ENCODE results near the gene SP6. TPM values are rescaled to one million over a fixed set of nuclear protein-coding genes. Genes with fewer than 3 reads are reported as not detected.

Gene SP6
- total RNA-seq, 2 experiments from 2014 or later, result 0.05 TPM; not detected in 1

DNA sequence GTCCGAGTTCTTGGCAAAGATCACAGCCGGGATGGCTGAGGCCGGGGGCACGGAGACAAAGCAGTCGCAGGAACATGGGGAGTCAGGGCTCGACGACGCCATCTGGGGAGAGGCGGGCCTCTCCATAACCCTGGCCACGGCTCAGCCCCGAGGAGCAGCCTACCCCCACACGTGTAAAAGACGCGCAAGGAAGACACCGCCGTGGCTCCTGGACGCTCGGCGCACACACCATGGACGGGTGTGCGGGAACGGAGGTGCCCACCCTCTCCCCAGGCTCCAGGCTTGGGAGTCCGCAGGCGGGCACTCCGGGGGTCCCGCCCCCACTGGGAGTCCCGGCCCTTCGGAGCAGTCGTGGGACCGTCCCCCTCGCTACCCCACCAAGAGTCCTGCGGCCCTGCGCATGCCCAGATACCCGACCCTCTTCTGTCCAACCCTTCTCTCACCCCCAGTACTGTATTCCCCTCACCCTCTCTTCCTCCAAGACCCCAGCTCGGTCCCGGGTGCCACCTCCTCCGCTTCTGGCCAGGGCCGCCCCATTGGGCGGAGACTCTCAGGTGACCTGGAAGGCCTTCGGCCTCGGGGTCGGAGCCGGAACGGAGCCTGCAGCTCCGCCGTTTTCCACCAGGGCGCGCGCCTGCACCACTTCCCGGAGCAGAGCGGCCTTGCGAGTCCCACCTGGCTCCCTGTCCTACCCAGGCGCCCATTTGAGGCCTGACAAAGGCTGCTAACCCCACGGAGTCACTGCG lies 10.0 kb downstream of the SP6 start, which contains the start of gene SCRN2:
Gene SCRN2 (minus strand): TSS at position 532 of the 746 bp plus-strand sequence. CDS start 430 bp downstream, at position 102.
- Mint-ChIP-seq H3K27me3 (ENCODE audit: low read depth) (peaks cover 16% of the 10 kb centered on the region), H3K4me1 (ENCODE audit: low read depth) (peaks cover 30% of the 10 kb centered on the region), H3K36me3 (ENCODE audit: low read depth) (no peaks in the 10 kb centered on the region), H3K27ac (peak within 1 kb of the TSS; percentile 95), H3K9me3 (ENCODE audit: insufficient read depth) (no peaks in the 10 kb centered on the region), H3K4me3 (peak within 1 kb of the TSS; percentile 99)
- DNase-seq (peak; percentile 91), ATAC-seq (peak; percentile 92)
- CTCF ChIA-PET, result interaction anchor here (0.7 to 18.7 kb wide), 24 partner anchors 10 to 211 kb away, joined by 3 to 538 read pairs (median 6); partner anchors contain the start of genes CDK5RAP3, LRRC46, MRPL10 and OSBPL7
- POLR2A ChIA-PET, result interaction anchor here (0.6 to 3.2 kb wide), 6 partner anchors 10 to 101 kb away, joined by 3 to 19 read pairs (median 6); partner anchors contain the start of genes LRRC46, MRPL10, PNPO and SP2

DNA sequence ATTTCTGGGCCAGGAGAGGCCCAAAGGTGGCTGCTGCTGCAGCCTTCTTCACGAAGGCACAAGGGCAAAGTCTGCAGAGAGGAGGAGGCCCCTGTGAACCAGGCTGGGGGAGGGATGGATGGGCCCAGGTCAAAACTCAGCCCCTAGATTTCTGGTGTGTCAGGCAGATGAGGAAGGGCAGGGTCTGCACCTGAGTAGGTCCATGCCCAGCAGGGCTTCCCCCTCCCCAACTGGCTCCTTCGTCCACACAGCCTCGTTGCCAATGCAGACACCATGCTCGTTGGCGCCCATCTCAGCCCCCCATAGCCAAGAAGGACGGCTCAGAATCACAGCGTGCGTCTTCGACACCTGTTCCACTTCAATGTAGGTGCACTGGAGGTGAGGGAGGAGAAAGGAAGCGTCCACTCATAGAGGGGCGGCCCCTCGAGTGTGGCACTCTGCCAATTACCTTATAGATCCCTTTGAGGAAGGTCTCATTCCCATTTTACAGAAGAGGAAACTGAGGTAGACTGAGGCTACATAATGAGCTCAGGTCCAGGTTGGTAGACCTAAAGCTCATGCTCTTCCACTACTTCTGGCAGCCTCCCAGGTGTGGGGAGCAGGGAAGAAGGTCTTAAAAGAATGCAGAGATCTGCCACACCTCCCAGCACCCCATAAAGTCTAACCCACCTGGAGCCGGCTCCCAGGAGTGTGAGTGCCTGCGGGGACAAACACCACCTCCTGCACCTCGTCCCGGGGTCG lies 10.8 kb downstream of the SP6 start:
- peak overlapping the region; percentile 95 for H3K27ac Mint-ChIP-seq
- ChIA-PET CTCF (interaction anchor here (0.7 to 18.7 kb wide), 20 partner anchors 9 to 212 kb away, joined by 3 to 538 read pairs (median 7); partner anchors contain the start of genes CDK5RAP3, LRRC46, MRPL10 and OSBPL7), POLR2A (interaction anchor here (1.0 to 3.2 kb wide), 5 partner anchors 9 to 130 kb away, joined by 3 to 19 read pairs (median 8); partner anchors contain the start of genes LRRC46, MRPL10, PNPO and SP2)
- ATAC-seq (no peak), DNase-seq (no peak)
- H3K4me3 Mint-ChIP-seq, result peak overlapping the region; percentile 99
- peaks cover 9% of the 10 kb centered on the region for H3K27me3 Mint-ChIP-seq (ENCODE audit: low read depth)
- peaks cover 36% of the 10 kb centered on the region for H3K4me1 Mint-ChIP-seq (ENCODE audit: low read depth)
- no peaks in the 10 kb centered on the region for H3K36me3 Mint-ChIP-seq (ENCODE audit: low read depth)
- no peaks in the 10 kb centered on the region for H3K9me3 Mint-ChIP-seq (ENCODE audit: insufficient read depth)

DNA sequence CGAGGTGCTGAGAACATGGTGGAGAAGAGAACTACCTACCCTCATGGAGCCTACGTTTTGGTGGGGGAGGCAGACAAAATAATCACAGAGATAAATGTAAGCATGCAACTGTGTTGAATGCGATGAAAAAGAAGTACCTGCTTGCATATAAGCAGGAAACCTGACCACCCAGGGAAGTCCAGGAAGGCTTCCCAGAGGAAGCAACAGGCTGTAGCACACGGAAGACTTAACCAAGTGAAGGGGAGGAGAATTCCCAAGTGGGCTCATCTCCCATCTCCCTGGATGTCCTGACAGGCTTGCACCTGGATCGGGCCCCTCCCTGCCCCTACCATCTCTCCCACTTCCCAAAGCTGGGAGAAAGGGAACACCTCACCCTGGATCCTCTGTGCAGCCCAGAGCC lies 11.9 kb downstream of the SP6 start:
- Mint-ChIP-seq H3K4me1 (ENCODE audit: low read depth) (peaks cover 44% of the 10 kb centered on the region), H3K27me3 (ENCODE audit: low read depth) (peaks cover under 1% of the 10 kb centered on the region), H3K27ac (no peak overlapping the region), H3K36me3 (ENCODE audit: low read depth) (no peaks in the 10 kb centered on the region), H3K4me3 (no peak overlapping the region), H3K9me3 (ENCODE audit: insufficient read depth) (no peaks in the 10 kb centered on the region)
- ChIA-PET POLR2A (interaction anchor here (1.3 to 3.2 kb wide), 3 partner anchors 8 to 131 kb away, joined by 3 to 19 read pairs (median 18); partner anchors contain the start of genes LRRC46, MRPL10 and SP2), CTCF (interaction anchor here (1.2 to 18.7 kb wide), 2 partner anchors 48 to 131 kb away, joined by 7 to 538 read pairs; partner anchors contain the start of genes CDK5RAP3 and SP2)
- ATAC-seq (no peak), DNase-seq (no peak)

- H3K4me1 Mint-ChIP-seq (ENCODE audit: low read depth), result peaks cover 44% of the 10 kb centered on the region
- H3K4me3 Mint-ChIP-seq, result no peak overlapping the region
- no peaks in the 10 kb centered on the region for H3K36me3 Mint-ChIP-seq (ENCODE audit: low read depth)
- H3K9me3 Mint-ChIP-seq (ENCODE audit: insufficient read depth), result no peaks in the 10 kb centered on the region
- no peak overlapping the region for H3K27ac Mint-ChIP-seq
- no peaks in the 10 kb centered on the region for H3K27me3 Mint-ChIP-seq (ENCODE audit: low read depth)
- ChIA-PET POLR2A (interaction anchor here (3.2 kb wide), 1 partner anchor 57 kb away, joined by 18 read pairs; the partner anchor contains the start of gene SP2), CTCF (interaction anchor here (18.7 kb wide), 1 partner anchor 48 kb away, joined by 538 read pairs; the partner anchor contains the start of gene SP2)
- ATAC-seq (no peak), DNase-seq (no peak)
Measured at GRCh38 chr17:47838636-47839035, 12.3 kb downstream of the SP6 start.

DNA sequence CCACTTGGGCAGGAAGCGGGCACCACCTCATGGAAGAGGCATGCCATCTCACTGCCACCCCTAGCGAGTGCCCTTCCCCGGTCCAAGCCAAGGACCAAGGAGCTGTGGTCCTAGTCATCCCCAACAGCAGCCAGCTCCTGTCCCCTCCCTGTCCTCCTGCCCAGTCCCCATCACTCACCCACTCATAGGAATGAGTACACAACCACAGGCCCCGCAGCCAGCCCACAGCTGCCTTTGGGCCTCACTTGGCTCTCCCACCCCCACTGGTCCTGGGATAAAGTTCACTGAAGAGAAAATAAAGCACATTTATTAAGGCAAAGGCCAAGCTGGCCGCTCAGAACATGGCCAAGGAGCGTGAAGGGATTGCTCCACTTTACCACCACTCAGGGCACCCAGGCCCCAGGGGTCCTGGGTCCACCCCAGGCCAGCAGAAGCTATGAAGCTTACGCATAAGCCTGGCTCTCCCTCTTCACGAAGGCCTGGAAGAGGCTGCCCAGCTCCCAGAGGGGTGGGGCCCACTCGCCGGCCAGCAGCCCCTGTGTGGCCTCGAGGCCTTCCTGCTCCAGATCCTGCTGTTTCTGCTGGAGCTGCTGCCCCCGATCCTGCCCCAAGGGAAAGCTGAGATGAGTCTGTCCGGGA lies 13.4 kb downstream of the SP6 start:
- no peaks in the 10 kb centered on the region for H3K9me3 Mint-ChIP-seq (ENCODE audit: insufficient read depth)
- no peaks in the 10 kb centered on the region for H3K36me3 Mint-ChIP-seq (ENCODE audit: low read depth)
- no peaks in the 10 kb centered on the region for H3K27me3 Mint-ChIP-seq (ENCODE audit: low read depth)
- H3K27ac Mint-ChIP-seq, result no peak overlapping the region
- ChIA-PET POLR2A (interaction anchor here (3.7 kb wide), 1 partner anchor 58 kb away, joined by 17 read pairs; the partner anchor contains the start of gene SP2), CTCF (interaction anchor here (1.2 to 3.9 kb wide), 2 partner anchors 49 to 52 kb away, joined by 6 to 27 read pairs; no protein-coding TSS in a partner anchor)
- H3K4me1 Mint-ChIP-seq (ENCODE audit: low read depth), result peaks cover 39% of the 10 kb centered on the region
- no peak overlapping the region for H3K4me3 Mint-ChIP-seq
- no peak for DNase-seq
- ATAC-seq, result no peak

- no peaks in the 10 kb centered on the region for H3K27me3 Mint-ChIP-seq (ENCODE audit: low read depth)
- DNase-seq, result no peak
- ChIA-PET POLR2A (interaction anchor here (3.7 kb wide), 1 partner anchor 59 kb away, joined by 17 read pairs; the partner anchor contains the start of gene SP2), CTCF (interaction anchor here (1.2 to 3.9 kb wide), 2 partner anchors 50 to 53 kb away, joined by 6 to 27 read pairs; no protein-coding TSS in a partner anchor)
- H3K4me3 Mint-ChIP-seq, result no peak overlapping the region
- ATAC-seq, result no peak
- no peak overlapping the region for H3K27ac Mint-ChIP-seq
- H3K9me3 Mint-ChIP-seq (ENCODE audit: insufficient read depth), result no peaks in the 10 kb centered on the region
- H3K36me3 Mint-ChIP-seq (ENCODE audit: low read depth), result no peaks in the 10 kb centered on the region
- peaks cover 35% of the 10 kb centered on the region for H3K4me1 Mint-ChIP-seq (ENCODE audit: low read depth)
Measured at GRCh38 chr17:47836601-47837000, 14.4 kb downstream of the SP6 start.

- Mint-ChIP-seq H3K27ac (peak overlapping the region; percentile 9), H3K36me3 (ENCODE audit: low read depth) (no peaks in the 10 kb centered on the region), H3K27me3 (ENCODE audit: low read depth) (no peaks in the 10 kb centered on the region), H3K4me1 (ENCODE audit: low read depth) (peaks cover 36% of the 10 kb centered on the region), H3K4me3 (no peak overlapping the region), H3K9me3 (ENCODE audit: insufficient read depth) (no peaks in the 10 kb centered on the region)
- DNase-seq, result no peak
- no peak for ATAC-seq
- ChIA-PET CTCF (interaction anchor here (1.0 to 3.9 kb wide), 2 partner anchors 8 to 55 kb away, joined by 4 to 27 read pairs; no protein-coding TSS in a partner anchor), POLR2A (interaction anchor here (3.7 kb wide), 1 partner anchor 61 kb away, joined by 17 read pairs; the partner anchor contains the start of gene SP2)
Measured at GRCh38 chr17:47834756-47835155, 16.2 kb downstream of the SP6 start.

DNA sequence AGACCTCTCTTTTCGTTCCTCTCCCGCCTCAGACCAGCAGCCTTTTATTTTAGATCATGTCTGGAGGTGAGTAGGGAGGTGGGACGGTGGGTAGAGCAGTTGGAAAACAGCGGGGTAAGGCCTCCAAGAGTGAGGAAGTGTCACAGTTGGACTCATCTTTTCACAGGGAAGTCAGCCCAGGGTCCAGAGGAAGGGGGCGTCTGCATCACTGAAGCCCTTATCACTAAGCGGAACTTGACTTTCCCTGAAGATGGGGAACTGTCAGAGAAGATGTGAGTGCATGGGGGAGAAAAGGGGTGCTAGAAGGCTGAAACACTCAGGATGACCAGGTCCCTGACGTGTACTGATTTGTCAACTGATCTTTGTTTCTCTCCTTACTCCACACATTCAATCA lies 19.0 kb downstream of the SP6 start:
- no peak for ATAC-seq
- POLR2A ChIA-PET, result interaction anchor here (0.6 to 2.5 kb wide), 14 partner anchors 8 to 132 kb away, joined by 3 to 25 read pairs (median 6); partner anchors contain the start of genes OSBPL7, PNPO, SCRN2 and SP2
- H3K4me1 Mint-ChIP-seq (ENCODE audit: low read depth), result peaks cover 50% of the 10 kb centered on the region

DNA sequence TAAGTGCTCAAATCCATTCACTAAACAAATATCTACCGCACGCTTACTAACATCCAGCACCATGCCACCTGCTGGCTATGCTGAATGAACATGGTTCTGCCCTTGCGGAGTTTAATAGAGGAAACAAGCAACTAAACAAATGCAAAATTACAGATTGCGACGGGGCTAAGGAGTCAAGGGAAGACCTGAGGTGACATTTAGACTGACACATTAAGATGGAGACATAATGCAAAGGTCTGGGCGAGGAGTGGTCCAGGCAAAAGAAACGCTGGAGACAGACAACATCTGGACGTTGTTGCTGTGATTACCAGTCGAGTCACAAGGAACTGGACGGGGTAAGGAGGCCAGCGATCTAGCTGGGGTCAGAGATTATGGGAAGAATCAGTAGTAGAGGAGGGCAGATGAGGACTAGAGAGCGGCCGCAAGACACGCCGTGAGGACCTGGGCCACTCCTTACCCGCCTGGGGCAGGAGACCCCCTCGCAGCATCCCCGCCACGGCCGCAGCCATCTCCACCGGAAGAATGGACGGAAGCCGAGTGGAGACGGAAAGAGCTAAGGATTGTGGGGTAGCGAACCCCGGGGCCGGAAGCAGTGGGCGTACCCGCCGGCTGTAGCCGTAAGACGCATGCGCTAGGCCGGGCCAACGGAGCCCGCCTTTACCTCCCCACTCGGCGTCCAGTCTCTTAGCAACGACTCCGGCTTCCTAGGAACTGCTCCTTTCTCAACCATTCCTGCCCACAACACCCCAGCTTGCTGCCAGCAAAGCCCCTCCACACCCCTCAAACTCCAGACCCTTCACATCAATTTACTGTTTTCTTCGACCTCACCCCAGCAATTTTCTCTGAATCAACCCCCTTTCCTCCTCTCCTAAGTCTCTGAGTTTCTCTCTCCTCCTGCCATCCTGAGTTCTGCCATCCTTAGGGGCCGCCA lies 19.7 kb downstream of the SP6 start, which contains the start of the genes LRRC46 and MRPL10:
Gene LRRC46 (plus strand): TSS at position 668 of the 931 bp plus-strand sequence. CDS start 320 bp downstream, outside the sequence.
Gene MRPL10 (minus strand): TSS at position 539 of the 931 bp plus-strand sequence. CDS start 30 bp downstream, at position 509.
- peaks cover 50% of the 10 kb centered on the region for H3K4me1 Mint-ChIP-seq (ENCODE audit: low read depth)

More for the DNA sequence above, 19.0 kb downstream of the SP6 start:
- Mint-ChIP-seq H3K36me3 (ENCODE audit: low read depth) (peaks cover 15% of the 10 kb centered on the region), H3K27ac (peak overlapping the region; percentile 92), H3K4me3 (peak overlapping the region; percentile 84), H3K9me3 (ENCODE audit: insufficient read depth) (no peaks in the 10 kb centered on the region), H3K27me3 (ENCODE audit: low read depth) (no peaks in the 10 kb centered on the region)
- CTCF ChIA-PET, result interaction anchor here (1.0 to 2.4 kb wide), 10 partner anchors 9 to 139 kb away, joined by 3 to 15 read pairs (median 6); partner anchors contain the start of genes CDK5RAP3, OSBPL7, PNPO and SCRN2
- DNase-seq, result no peak

More for the DNA sequence above, 19.7 kb downstream of the SP6 start, which contains the start of the genes LRRC46 and MRPL10:
- ChIA-PET POLR2A (interaction anchor here (0.6 to 2.5 kb wide), 15 partner anchors 8 to 175 kb away, joined by 3 to 25 read pairs (median 5); partner anchors contain the start of genes OSBPL7, PNPO, SCRN2 and SP2), CTCF (interaction anchor here (0.8 to 2.4 kb wide), 13 partner anchors 10 to 140 kb away, joined by 3 to 15 read pairs (median 5); partner anchors contain the start of genes CDK5RAP3, OSBPL7, PNPO and SCRN2)
- ATAC-seq (peak; percentile 90), DNase-seq (peak; percentile 95)
- H3K9me3 Mint-ChIP-seq (ENCODE audit: insufficient read depth), result no peaks in the 10 kb centered on the region
- no peaks in the 10 kb centered on the region for H3K27me3 Mint-ChIP-seq (ENCODE audit: low read depth)
- H3K4me3 Mint-ChIP-seq, result peak within 1 kb of the TSS; percentile 84
- H3K36me3 Mint-ChIP-seq (ENCODE audit: low read depth), result peaks cover 22% of the 10 kb centered on the region
- H3K27ac Mint-ChIP-seq, result peak within 1 kb of the TSS; percentile 92
